ENCODE data around the gene OR4Q3.
"Not testable (repeated sequence)": the region's sequence is repeated elsewhere in the genome, so short reads cannot be mapped to it uniquely, and the experiment has no call there.

OR4Q3 gene

DNA sequence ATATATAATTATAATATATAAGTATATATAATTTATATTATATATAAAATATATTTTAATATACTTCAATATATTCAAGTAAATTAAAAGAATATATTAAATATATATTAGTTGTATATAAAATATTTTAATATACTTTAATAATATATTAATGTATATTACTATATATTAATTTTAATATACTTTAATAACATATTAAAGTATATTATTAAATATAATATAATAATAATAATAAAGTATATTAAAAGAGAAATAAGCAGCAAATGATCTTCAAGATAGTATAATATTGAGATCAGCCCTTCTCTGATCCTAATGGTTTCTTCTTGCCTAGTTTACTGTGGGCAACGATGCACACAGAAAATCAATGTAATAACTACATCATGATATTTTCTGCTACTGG, 32.2 kb downstream of the OR4Q3 start:
- Histone ChIP-seq H3K4me3 (no peak overlapping the region), H3K36me3 (peaks cover 0 to 6% (median 0%) of the 10 kb centered on the region in 11 experiments; a peak in 2 of 22 replicates), H3K9ac (no peak overlapping the region), H3K27ac (no peak overlapping the region), H4K20me1 (no peaks in the 10 kb centered on the region), H3K27me3 (no peaks in the 10 kb centered on the region), H3K4me1 (peaks cover 0 to 20% (median 14%) of the 10 kb centered on the region in 10 experiments; a peak in 12 of 20 replicates), H3K9me3 (replicated peaks in 1 of 11) (peaks cover 7 to 15% (median 13%) of the 10 kb centered on the region in 11 experiments), H3K4me2 (no peak overlapping the region)
- TF ChIP-seq Cebpa-rat (IDR thresholded peaks at IDR 0.05) = no peak

DNA sequence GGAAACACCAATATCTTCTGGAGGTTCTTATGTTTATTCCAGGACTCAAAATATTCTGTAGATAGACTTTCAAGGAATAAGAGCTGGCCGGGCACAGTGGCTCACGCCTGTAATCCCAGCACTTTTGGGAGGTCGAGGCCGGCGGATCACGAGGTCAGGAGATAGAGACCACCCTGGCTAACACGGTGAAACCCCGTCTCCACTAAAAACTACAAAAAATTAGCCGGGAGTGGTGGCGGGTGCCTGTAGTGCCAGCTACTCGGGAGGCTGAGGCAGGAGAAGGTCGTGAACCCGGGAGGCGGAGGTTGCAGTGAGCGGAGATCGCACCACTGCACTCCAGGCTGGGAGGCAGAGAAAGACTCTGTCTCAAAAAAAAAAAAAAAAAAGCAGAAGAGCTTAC, 42.5 kb downstream of the OR4Q3 start:
- H3K9me3 ChIP-seq (replicated peaks in 1 of 11); H3K4me2 ChIP-seq: not testable (repeated sequence)

DNA sequence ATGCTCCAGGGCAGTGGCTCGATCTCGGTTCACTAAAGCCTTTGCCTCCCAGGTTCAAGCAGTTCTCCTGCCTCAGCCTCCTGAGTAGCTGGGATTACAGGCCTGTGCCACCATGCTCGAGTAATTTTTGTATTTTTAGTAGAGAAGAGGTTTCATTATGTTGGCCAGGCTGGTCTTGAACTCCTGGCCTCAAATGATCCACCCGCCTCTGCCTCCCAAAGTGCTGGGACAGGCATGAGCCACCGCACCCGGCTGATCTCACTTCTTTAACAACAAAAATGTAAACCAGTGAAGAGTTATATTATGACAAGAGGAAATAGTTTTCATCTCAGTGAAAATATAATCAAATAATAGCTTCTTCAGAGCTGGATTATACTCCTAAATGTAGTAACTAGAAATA, 43.9 kb downstream of the OR4Q3 start:
- not testable (repeated sequence) for H4K20me1 ChIP-seq; H3K4me3 ChIP-seq; H3K27ac ChIP-seq; H3K27me3 ChIP-seq; H3K9ac ChIP-seq; H3K36me3 ChIP-seq; H3K9me3 ChIP-seq (replicated peaks in 1 of 11); H3K4me1 ChIP-seq; H3K4me2 ChIP-seq

More for the DNA sequence above, 42.5 kb downstream of the OR4Q3 start:
- not testable (repeated sequence) for H3K27ac ChIP-seq, H4K20me1 ChIP-seq, H3K36me3 ChIP-seq, H3K9ac ChIP-seq, H3K4me1 ChIP-seq, H3K4me3 ChIP-seq, H3K27me3 ChIP-seq

DNA sequence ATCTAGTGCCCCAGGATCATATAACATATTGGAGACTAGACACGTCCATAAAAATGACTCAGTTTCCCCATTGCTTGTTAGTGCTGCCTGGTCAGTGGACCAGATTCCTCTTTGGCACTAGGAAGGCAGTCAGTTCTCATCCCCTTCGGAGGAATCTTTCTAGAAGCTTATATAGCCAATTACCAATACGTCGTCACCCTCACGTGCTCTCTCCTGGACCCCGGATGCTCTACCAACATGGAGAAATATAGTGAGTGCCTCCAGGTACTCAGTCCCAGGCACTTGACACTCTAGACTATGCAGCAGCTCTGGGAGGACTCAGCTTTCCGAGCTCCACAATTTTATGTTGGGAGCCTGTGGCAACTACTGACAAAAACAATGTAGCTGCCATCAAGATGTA, 44.8 kb downstream of the OR4Q3 start:
- H3K4me1 ChIP-seq; H3K9ac ChIP-seq; H3K36me3 ChIP-seq; H4K20me1 ChIP-seq; H3K27ac ChIP-seq; H3K4me2 ChIP-seq; H3K9me3 ChIP-seq (replicated peaks in 1 of 11); H3K27me3 ChIP-seq; H3K4me3 ChIP-seq: not testable (repeated sequence)

DNA sequence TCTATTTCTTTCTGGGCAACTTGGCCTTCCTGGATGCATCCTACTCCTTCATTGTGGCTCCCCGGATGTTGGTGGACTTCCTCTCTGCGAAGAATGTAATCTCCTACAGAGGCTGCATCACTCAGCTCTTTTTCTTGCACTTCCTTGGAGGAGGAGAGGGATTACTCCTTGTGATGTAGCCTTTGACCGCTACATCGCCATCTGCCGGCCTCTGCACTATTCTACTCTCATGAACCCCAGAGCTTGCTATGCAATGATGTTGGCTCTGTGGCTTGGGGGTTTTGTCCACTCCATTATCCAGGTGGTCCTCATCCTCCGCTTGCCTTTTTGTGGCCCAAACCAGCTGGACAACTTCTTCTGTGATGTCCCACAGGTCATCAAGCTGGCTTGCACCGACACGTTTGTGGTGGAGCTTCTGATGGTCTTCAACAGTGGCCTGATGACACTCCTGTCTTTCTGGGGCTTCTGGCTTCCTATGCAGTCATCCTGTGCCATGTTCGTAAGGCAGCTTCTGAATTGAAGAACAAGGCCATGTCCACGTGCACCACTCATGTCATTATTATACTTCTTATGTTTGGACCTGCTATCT, 53.2 kb downstream of the OR4Q3 start:
- not testable (repeated sequence) for H3K9ac ChIP-seq; H3K4me2 ChIP-seq; H3K27me3 ChIP-seq; H4K20me1 ChIP-seq; H3K4me1 ChIP-seq; H3K36me3 ChIP-seq; H3K9me3 ChIP-seq (replicated peaks in 1 of 11); H3K4me3 ChIP-seq; H3K27ac ChIP-seq
